Left ventricle myocardium inferior (tissue), 1 donor: ENCODE measurements around the gene BTBD9. TPM values are rescaled to one million over a fixed set of nuclear protein-coding genes. Genes with fewer than 3 reads are reported as not detected.

Experiments
- DNase-seq: peaks from one replicate; pipeline ENCODE4 v3.0.0-alpha.2; 2020
- H3K27ac ChIP-seq: fragments of 200-600 bp; replicated peaks from 2 replicates; pipeline ENCODE4 v1.8.0; 2021
- H3K27me3 ChIP-seq: fragments of 200-600 bp; 2 replicates; pipeline ENCODE4 v1.8.0; 2021; ENCODE audit warnings: low read depth
- H3K36me3 ChIP-seq: fragments of 200-600 bp; 2 replicates; pipeline ENCODE4 v1.8.0; 2021
- H3K4me1 ChIP-seq: fragments of 200-600 bp; 2 replicates; pipeline ENCODE4 v1.8.0; 2021
- H3K4me3 ChIP-seq: fragments of 200-600 bp; 2 replicates; pipeline ENCODE4 v1.8.0; 2021; ENCODE audit warnings: mild to moderate bottlenecking, moderate library complexity
- H3K9me3 ChIP-seq: fragments of 200-600 bp; replicated peaks from 2 replicates; pipeline ENCODE4 v1.8.0; 2021
- intact Hi-C: fragments of 100-400 bp; cut with micrococcal nuclease; formaldehyde crosslinking; loops from one replicate; pipeline ENCODE4 v1.11.0; 2022
- total RNA-seq: library from RNA; stranded (reverse); fragmentation: NEBNext Ultra II Directional; extraction: Animal tissue kit (Norgen Biotek cat#: 25700); gene quantifications from one replicate; pipeline ENCODE4 v1.2.1, GENCODE V29; 2021
- TF ChIP-seq, protein P1 (sequence below): fragments of 200-600 bp; IDR thresholded peaks from 2 replicates; pipeline ENCODE4 v1.8.0; 2021; ENCODE audit warnings: antibody characterized with exemption, mild to moderate bottlenecking, borderline replicate concordance
- donor health status: DM: no; HTN: yes; CAD: no; lungs with severe emphysema.

Gene BTBD9
- total RNA-seq, 1 donor from 2014 or later, result 16.5 TPM

DNA sequence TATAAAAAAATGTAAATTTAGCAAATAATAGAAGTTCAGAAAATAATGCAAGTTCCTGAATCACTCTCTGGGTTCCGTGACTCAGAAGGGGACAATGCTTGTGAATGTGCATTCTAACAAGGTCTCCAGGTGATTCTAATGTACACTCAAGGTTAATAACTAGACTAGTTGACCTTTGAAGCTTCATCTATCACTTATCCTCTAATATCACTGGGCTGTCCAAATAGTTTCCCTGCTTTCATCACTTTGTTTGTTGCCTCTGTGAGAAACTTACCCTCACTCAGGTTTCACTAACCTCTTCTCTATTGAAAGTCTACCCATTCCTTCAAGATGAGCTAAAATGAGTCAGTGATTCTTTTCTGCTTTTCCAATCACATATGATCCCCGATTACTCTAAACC lies 189.0 kb downstream of the BTBD9 start:
- Histone ChIP-seq H3K9me3 (peaks cover 13% of the 10 kb centered on the region), H3K4me1 (peaks cover 17% of the 10 kb centered on the region), H3K4me3 (no peak overlapping the region), H3K27me3 (no peaks in the 10 kb centered on the region), H3K27ac (no peak overlapping the region), H3K36me3 (no peaks in the 10 kb centered on the region)
- TF ChIP-seq, protein P1, sequence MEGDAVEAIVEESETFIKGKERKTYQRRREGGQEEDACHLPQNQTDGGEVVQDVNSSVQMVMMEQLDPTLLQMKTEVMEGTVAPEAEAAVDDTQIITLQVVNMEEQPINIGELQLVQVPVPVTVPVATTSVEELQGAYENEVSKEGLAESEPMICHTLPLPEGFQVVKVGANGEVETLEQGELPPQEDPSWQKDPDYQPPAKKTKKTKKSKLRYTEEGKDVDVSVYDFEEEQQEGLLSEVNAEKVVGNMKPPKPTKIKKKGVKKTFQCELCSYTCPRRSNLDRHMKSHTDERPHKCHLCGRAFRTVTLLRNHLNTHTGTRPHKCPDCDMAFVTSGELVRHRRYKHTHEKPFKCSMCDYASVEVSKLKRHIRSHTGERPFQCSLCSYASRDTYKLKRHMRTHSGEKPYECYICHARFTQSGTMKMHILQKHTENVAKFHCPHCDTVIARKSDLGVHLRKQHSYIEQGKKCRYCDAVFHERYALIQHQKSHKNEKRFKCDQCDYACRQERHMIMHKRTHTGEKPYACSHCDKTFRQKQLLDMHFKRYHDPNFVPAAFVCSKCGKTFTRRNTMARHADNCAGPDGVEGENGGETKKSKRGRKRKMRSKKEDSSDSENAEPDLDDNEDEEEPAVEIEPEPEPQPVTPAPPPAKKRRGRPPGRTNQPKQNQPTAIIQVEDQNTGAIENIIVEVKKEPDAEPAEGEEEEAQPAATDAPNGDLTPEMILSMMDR, result no peak
- no peak for DNase-seq
- intact Hi-C loops, result no loop called here

DNA sequence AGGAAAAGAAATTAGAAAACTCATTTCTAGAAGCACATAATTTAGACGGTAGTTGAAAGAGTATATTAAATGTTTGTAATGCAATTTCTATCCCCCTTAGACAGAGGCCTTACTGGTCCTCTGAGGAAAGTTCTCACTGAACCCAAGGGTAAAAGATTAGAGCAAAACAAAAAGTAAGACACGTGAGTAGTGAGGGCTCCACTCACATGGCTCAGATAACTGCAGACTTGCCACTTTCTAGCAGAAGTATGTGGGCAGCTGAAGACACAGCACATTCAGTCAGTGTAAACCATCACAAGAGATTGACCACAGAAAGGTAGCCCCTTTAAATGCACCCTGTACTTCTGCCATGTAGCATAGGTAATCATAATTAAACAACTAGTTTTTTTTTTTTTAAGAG lies 193.8 kb downstream of the BTBD9 start:
- Histone ChIP-seq H3K27me3 (no peaks in the 10 kb centered on the region), H3K36me3 (no peaks in the 10 kb centered on the region)

DNA sequence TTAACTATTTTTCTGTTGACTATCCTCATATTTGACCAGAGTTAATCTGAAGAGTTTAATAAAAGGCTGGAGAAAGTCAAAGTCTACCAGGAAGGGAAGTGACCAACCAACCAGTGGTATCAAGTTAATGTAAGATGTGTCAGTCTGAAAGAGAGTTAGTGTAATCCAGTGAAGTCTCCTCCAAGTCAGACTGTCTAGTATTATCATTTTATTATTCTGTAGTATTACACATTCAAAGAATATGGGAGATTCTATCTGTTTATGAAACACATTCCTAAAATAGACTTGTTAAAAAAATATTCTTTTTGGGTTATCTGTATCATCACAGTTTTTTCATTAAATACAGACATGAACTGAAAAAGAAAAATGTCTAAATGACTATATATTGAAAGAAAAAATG lies 194.4 kb downstream of the BTBD9 start:
- no peak overlapping the region for H3K4me3 ChIP-seq
- peaks cover 20% of the 10 kb centered on the region for H3K4me1 ChIP-seq
- no peaks in the 10 kb centered on the region for H3K36me3 ChIP-seq
- no peak overlapping the region for H3K27ac ChIP-seq
- intact Hi-C loops, result no loop called here
- no peaks in the 10 kb centered on the region for H3K27me3 ChIP-seq
- no peak for DNase-seq
- TF ChIP-seq, protein P1, result no peak
- peaks cover 13% of the 10 kb centered on the region for H3K9me3 ChIP-seq

More for the DNA sequence above, 193.8 kb downstream of the BTBD9 start:
- Histone ChIP-seq H3K4me3 (no peak overlapping the region), H3K4me1 (peaks cover 21% of the 10 kb centered on the region), H3K9me3 (peaks cover 13% of the 10 kb centered on the region), H3K27ac (no peak overlapping the region)
- TF ChIP-seq, protein P1, result no peak
- no peak for DNase-seq
- intact Hi-C loops, result no loop called here

DNA sequence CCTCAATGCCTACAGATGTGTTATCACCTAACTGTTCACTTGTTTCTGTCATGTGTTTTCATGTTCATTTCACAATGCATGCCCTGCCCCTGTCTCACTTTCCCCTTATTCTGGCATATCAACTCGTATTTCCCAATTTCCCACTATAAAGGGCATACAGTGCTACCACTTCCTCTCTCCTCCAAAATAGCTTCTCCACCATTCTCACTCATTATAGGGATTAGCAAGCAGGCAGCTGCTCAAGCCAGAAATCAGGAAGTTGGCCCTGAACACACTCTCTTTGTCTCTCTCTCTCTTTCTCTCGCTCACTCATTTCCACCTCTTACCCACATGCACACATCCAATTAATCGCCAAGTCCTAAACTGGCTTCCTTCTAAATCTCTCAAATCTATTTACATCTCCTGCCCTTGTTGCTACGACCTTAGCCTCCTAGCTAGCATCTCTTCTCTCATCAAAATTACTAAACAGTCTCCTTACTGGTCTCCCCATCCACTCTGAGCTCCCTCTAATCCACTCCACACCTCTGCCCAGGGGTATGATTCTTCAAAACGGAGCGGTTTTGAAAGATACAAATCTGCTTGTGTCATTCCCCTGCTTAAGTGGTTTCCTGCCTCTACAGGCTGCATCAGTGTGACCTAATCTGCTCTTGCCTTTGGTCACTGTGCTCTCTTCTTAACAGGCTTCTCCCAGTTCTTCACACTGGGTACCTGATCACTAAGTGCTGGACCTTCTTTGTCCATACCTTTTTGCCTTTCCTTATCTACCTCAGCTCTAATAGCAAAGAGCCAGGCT lies 196.2 kb downstream of the BTBD9 start:
- Histone ChIP-seq H3K4me3 (no peak overlapping the region), H3K27ac (no peak overlapping the region), H3K27me3 (no peaks in the 10 kb centered on the region), H3K4me1 (peaks cover 20% of the 10 kb centered on the region), H3K36me3 (no peaks in the 10 kb centered on the region), H3K9me3 (no peaks in the 10 kb centered on the region)
- intact Hi-C loops, result no loop called here
- DNase-seq, result no peak
- TF ChIP-seq, protein P1, result no peak

DNA sequence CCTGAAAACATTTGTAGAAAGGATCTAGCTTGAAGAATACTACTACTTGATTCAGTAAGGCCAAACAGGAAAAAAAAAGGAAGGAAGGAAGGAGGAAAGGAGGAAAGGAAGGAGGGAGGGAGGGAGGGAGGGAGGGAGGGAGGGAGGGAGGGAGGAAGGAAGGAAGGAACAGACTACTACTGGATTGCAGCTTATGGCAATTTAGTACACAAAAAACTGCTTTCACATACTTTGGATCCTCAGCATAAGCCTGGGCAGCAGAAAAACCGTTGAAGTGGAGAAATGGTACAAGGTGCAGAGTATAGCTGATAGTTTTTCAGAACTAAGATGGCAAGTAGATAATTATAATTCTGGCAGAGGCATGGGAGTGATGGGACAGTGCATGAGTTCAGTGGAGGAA lies 201.6 kb downstream of the BTBD9 start:
- no peaks in the 10 kb centered on the region for H3K27me3 ChIP-seq
- no peak overlapping the region for H3K27ac ChIP-seq
- H3K9me3 ChIP-seq, result no peaks in the 10 kb centered on the region
- peaks cover 10% of the 10 kb centered on the region for H3K4me1 ChIP-seq
- no peaks in the 10 kb centered on the region for H3K36me3 ChIP-seq
- TF ChIP-seq, protein P1, result no peak
- no peak overlapping the region for H3K4me3 ChIP-seq
- DNase-seq, result no peak
- intact Hi-C loops, result no loop called here
